ENCODE measurements around the gene TEKTIP1. TPM values are rescaled to one million over a fixed set of nuclear protein-coding genes. Genes with fewer than 3 reads are reported as not detected.

TEKTIP1 gene
- total and polyA plus RNA-seq, 9 of the 15 experiments (the other 6 are each of a cell fraction or from before 2014, with no cell fraction given): 0.66 TPM; not detected in 8

- TF ChIP-seq ATF3 (IDR thresholded peaks at IDR 0.05) (peak; percentile 89), ATF3 (CRISPR knock-in tag; conservative IDR thresholded peaks at IDR 0.05) (no peak), GTF2E2 (tag; IDR thresholded peaks at IDR 0.05) (no peak), C11orf30 (IDR thresholded peaks at IDR 0.05; ENCODE audit: low read depth) (no peak), MITF (IDR thresholded peaks at IDR 0.05) (no peak), ESRRB (CRISPR knock-in tag; IDR thresholded peaks at IDR 0.05; ENCODE audit: borderline replicate concordance) (no peak), ELK1 (CRISPR knock-in tag; IDR thresholded peaks at IDR 0.05) (no peak), ID3 (CRISPR knock-in tag; IDR thresholded peaks at IDR 0.05) (no peak), ID3 (tag; IDR thresholded peaks at IDR 0.05) (no peak), POLR3A (IDR thresholded peaks at IDR 0.05; ENCODE audit: borderline replicate concordance, extremely low read depth, insufficient read depth, insufficient read length) (no peak), JUN (IDR thresholded peaks at IDR 0.05; ENCODE audit: borderline replicate concordance, low read depth, low read length) (peak; percentile 56; the same call in 1 of the 2 replicates), JUN (CRISPR knock-in tag; IDR thresholded peaks at IDR 0.05; ENCODE audit: borderline replicate concordance) (no peak), ZZZ3 (IDR thresholded peaks at IDR 0.05) (no peak), BRCA1 (IDR thresholded peaks at IDR 0.05) (no peak), BRCA1 (CRISPR knock-in tag; IDR thresholded peaks at IDR 0.05) (no peak), PPARD (CRISPR knock-in tag; IDR thresholded peaks at IDR 0.05) (no peak), ZNF121 (CRISPR knock-in tag; conservative IDR thresholded peaks at IDR 0.05) (no peak), ZNF436 (CRISPR knock-in tag; IDR thresholded peaks at IDR 0.05) (no peak), BRF2 (IDR thresholded peaks at IDR 0.05; ENCODE audit: borderline replicate concordance, insufficient read depth, insufficient read length) (no peak)
Measured at GRCh38 chr19:3507371-3508120, 31.4 kb upstream of the TEKTIP1 start (continued).

Data from K562 (cell line).